Body of pancreas (tissue), 4 donors: ENCODE data around the gene TPPP3. TPM values are rescaled to one million over a fixed set of nuclear protein-coding genes. Genes with fewer than 3 reads are reported as not detected.

Source experiments
- ATAC-seq: fragments of 150-250 bp; one replicate; pipeline ENCODE4 v1.9.1; 2016
- DNase-seq, 4 donors: peaks; one replicate each; pipeline ENCODE4 v3.0.0-alpha.2; 2019
- H3K27ac ChIP-seq, 4 donors: fragments of 200-600 bp; sonication (generic); 1 replicate in 3 of 4; 2 replicates in 1 of 4; pipeline versions ENCODE4 v1.5.1 to v1.6.1; 2016 to 2019; ENCODE audit warnings: mild to moderate bottlenecking in 1 of 4, mixed read lengths in 1 of 4, moderate library complexity in 1 of 4
- H3K27me3 ChIP-seq, 2 donors: fragments of 200-600 bp; sonication (generic); one replicate each; pipeline ENCODE4 v1.6.0; 2016; ENCODE audit warnings: mild to moderate bottlenecking in 1 of 2
- H3K36me3 ChIP-seq, 2 donors: fragments of 200-600 bp; sonication (generic); replicated peaks in 1 of 2; 2 replicates each; pipeline ENCODE4 v1.5.1; 2016; ENCODE audit warnings: low read depth in 2 of 2; ENCODE audit not compliant: insufficient read depth in 1 of 2
- H3K4me1 ChIP-seq: fragments of 200-600 bp; sonication (generic); one replicate; pipeline ENCODE4 v1.6.0; 2016
- H3K4me3 ChIP-seq, 2 donors: fragments of 200-600 bp; sonication (generic); 1 replicate in 1 of 2; 2 replicates in 1 of 2; pipeline ENCODE4 v1.5.1; 2016 to 2019
- H3K9me3 ChIP-seq, 3 donors: fragments of 200-600 bp; sonication (generic); 1 replicate in 2 of 3; 2 replicates in 1 of 3; pipeline ENCODE4 v1.5.1; 2016
- POLR2A ChIP-seq, 3 donors: fragments of 450-650 bp; IDR thresholded peaks; one replicate each; pipeline ENCODE4 v1.6.1; 2016; ENCODE audit warnings: antibody characterized with exemption in 3 of 3, mild to moderate bottlenecking in 2 of 3
- WGBS, 2 donors: methylation state at CpG; one replicate each; pipeline ENCODE4 v1.1.5; 2017; 5-methylcytosine and 5-hydroxymethylcytosine counted together
- intact Hi-C: fragments of 100-400 bp; cut with DNase I; formaldehyde crosslinking; loops from one replicate; pipeline ENCODE4 v1.15.1; 2023
- total RNA-seq, 2 donors: library from RNA; depleted of rRNA; stranded (reverse); fragments of >200 nt; gene quantifications; one replicate each; pipeline ENCODE4 v1.1.0, GENCODE V29; 2016
- TF ChIP-seq, protein P1 (sequence below), 7 experiments: fragments of 450-650 bp in 4 of 7; fragments of 200-600 bp in 3 of 7; sonication (generic) in 3 of 7; IDR thresholded peaks; one replicate each; pipeline ENCODE4 v1.5.1; 2016 to 2019; ENCODE audit warnings: antibody characterized with exemption in 7 of 7

TPPP3 gene
- total RNA-seq, 2 donors from 2014 or later, result 11.2 to 30.0 TPM

- WGBS, 2 donors, result 32 to 48% methylated on average over 14 to 41 of the region's 42 CpGs
- Histone ChIP-seq H3K9me3 (no peaks in the 10 kb centered on the region), H3K27me3 (peaks cover 0 to under 1% of the 10 kb centered on the region in 2 donors), H3K4me3 (no peak overlapping the region), H3K36me3 (no peaks in the 10 kb centered on the region), H3K4me1 (peaks cover 55% of the 10 kb centered on the region), H3K27ac (no peak overlapping the region)
- TF ChIP-seq POLR2A (IDR thresholded peaks at IDR 0.05), result no peak
- TF ChIP-seq, protein P1, sequence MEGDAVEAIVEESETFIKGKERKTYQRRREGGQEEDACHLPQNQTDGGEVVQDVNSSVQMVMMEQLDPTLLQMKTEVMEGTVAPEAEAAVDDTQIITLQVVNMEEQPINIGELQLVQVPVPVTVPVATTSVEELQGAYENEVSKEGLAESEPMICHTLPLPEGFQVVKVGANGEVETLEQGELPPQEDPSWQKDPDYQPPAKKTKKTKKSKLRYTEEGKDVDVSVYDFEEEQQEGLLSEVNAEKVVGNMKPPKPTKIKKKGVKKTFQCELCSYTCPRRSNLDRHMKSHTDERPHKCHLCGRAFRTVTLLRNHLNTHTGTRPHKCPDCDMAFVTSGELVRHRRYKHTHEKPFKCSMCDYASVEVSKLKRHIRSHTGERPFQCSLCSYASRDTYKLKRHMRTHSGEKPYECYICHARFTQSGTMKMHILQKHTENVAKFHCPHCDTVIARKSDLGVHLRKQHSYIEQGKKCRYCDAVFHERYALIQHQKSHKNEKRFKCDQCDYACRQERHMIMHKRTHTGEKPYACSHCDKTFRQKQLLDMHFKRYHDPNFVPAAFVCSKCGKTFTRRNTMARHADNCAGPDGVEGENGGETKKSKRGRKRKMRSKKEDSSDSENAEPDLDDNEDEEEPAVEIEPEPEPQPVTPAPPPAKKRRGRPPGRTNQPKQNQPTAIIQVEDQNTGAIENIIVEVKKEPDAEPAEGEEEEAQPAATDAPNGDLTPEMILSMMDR (IDR thresholded peaks at IDR 0.05), result peak; percentile 57 to 79 (median 70)
- intact Hi-C loops, result no loop called here
- no peak for ATAC-seq
- DNase-seq, result peak; percentile 38 to 58 (median 48)
Measured at GRCh38 chr16:67399218-67399733, 6.0 kb upstream of the TPPP3 start.

DNA sequence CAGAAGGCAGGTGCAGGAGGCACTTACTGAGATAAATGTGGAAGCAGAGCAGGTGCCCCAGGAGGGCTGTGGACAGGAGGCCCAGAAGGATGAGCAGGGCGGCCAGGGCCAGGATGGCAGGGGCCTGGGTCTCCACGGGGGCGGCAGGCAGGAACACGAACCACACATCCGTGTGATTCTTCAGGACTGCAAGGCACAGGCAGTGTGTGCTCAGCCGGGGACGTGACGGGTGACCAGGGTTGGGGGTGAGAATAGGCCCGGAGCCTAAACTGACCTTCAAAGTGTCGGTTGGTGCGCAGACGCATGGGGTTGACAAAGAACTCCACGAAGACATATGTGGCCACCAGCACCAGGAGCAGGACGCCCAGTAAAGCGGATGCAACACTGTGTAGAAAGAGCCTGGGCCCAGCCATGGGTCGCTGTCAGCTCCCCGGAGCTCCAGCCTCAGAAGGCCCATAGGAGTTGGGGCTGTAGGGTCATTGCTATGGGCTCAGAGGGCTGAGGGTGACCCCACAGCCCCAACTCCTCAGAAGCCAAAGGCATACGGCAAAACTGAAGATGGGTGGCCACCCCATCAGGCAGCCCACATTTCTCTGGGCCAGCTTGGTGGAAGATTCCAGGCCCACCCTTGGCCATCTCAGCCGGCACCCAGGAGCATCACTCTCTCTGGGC lies 5.4 kb upstream of the TPPP3 start:
- Histone ChIP-seq H3K27me3 (peaks cover 0 to 6% of the 10 kb centered on the region in 2 donors), H3K27ac (no peak overlapping the region), H3K9me3 (no peaks in the 10 kb centered on the region), H3K4me1 (peaks cover 55% of the 10 kb centered on the region), H3K4me3 (no peak overlapping the region), H3K36me3 (no peaks in the 10 kb centered on the region)
- TF ChIP-seq, protein P1 (IDR thresholded peaks at IDR 0.05), result no peak
- no peak for TF ChIP-seq POLR2A (IDR thresholded peaks at IDR 0.05)
- DNase-seq (no peak), ATAC-seq (no peak)
- intact Hi-C loops, result no loop called here
- WGBS, 2 donors, result 73 to 89% methylated on average over 18 to 19 of the region's 19 CpGs

DNA sequence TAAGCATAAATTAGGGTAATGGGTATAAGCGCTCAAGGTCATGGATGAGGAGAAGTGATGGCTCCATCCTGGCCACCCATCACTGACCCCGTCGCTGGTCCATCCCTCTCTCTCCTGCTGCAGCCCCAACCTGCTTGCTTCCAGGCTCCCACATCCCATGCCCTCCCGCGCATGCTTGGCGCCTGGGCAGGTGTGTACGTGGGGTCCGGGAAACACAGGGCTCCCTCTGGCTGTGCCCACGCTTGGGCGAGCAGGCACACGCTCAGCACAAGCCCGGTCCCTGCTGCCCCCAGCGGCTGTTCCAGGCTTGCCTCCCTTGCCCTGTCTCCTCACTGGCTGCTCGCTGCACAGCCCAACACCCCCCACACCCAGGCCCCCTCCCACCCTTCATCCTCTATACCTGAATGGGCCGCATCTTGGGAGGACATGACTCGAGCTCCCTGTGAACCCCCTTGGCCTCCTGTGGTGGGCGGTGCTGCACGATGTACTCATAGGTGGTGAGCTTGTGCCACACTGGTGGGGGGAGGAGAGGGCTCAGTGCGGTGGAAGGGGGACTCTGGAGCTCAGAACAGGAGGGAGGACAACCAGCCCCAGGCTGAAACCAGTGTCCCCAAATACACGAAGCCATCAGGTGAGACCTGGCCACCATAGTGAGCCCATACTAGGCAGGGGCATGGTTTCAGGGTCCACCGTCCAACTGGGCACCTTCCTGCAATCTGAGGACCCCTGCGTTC lies 4.7 kb upstream of the TPPP3 start:
- H3K27ac ChIP-seq, result no peak overlapping the region
- no peaks in the 10 kb centered on the region for H3K9me3 ChIP-seq
- no peak for DNase-seq
- ATAC-seq, result no peak
- no peak for TF ChIP-seq POLR2A (IDR thresholded peaks at IDR 0.05)
- TF ChIP-seq, protein P1 (IDR thresholded peaks at IDR 0.05), result no peak
- WGBS, 2 donors, result 82 to 83% methylated on average over 21 to 22 of the region's 22 CpGs
- no peaks in the 10 kb centered on the region for H3K36me3 ChIP-seq
- intact Hi-C loops, result no loop called here
- H3K4me3 ChIP-seq, result no peak overlapping the region
- H3K27me3 ChIP-seq, result peaks cover 0 to 7% of the 10 kb centered on the region in 2 donors
- peaks cover 57% of the 10 kb centered on the region for H3K4me1 ChIP-seq

DNA sequence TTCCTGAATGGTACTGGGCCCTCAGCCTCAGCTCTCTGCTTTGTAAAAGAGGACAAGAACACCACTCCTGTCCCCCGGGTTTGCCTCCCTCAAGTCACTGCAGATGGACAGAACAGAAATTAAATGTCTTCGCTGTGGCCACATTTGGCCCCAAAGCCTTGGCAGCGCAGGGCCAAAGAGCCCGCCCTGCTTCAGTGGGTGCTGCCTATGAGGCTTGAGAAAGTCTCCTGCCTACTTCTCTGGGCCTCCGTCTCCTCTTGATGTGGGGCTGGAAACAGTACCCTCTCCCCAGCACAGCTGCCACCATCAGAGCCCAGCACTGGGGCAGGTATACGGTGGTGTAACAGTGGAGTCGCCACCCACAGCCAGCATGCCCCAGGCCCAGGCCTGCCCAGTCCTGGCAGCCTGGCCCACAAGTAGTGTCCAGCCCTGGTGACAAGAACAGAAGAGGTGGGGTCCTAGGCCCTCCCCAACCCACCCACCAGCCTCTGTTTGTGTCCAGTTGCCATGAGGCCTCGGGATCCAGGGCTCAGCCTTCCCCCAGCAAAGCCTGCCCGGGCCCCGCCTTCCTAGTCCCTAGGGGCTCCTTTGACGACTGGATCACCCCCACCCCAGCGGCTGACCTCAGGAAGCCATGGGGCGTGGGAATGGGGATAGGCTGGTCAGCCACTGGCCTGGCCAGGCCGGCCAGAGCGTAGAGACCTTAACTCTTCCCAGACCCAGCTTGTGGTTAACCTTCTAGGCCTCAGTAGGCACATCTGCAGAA lies 3.9 kb upstream of the TPPP3 start:
- TF ChIP-seq POLR2A (IDR thresholded peaks at IDR 0.05), result no peak
- intact Hi-C loops, result no loop called here
- DNase-seq (peak in 1 of 4 donors; percentile 27), ATAC-seq (no peak)
- peak overlapping the region in 3 of 4 donors; percentile 77 to 87 (median 81) for H3K27ac ChIP-seq
- no peaks in the 10 kb centered on the region for H3K36me3 ChIP-seq
- H3K27me3 ChIP-seq, result peaks cover 0 to 7% of the 10 kb centered on the region in 2 donors
- no peaks in the 10 kb centered on the region for H3K9me3 ChIP-seq
- peaks cover 61% of the 10 kb centered on the region for H3K4me1 ChIP-seq
- WGBS, 2 donors, result 62 to 82% methylated on average over 5 to 15 of the region's 15 CpGs
- no peak overlapping the region for H3K4me3 ChIP-seq
